ENCODE measurements around the gene SMPD3. TPM values are rescaled to one million over a fixed set of nuclear protein-coding genes. Genes with fewer than 3 reads are reported as not detected.

SMPD3 gene
- total RNA-seq, 1 experiment from 2014 or later: 2.4 TPM

- Mint-ChIP-seq H3K4me3 (ENCODE audit: unreplicated experiment) (peak overlapping the region; percentile 63), H3K36me3 (ENCODE audit: insufficient read depth, unreplicated experiment) (peaks cover 90% of the 10 kb centered on the region), H3K4me1 (ENCODE audit: low read depth, unreplicated experiment) (peaks cover 36% of the 10 kb centered on the region), H3K9me3 (ENCODE audit: unreplicated experiment) (no peaks in the 10 kb centered on the region), H3K27ac (ENCODE audit: unreplicated experiment) (peak overlapping the region; percentile 92), H3K27me3 (ENCODE audit: insufficient read depth, unreplicated experiment) (no peaks in the 10 kb centered on the region)
- BruUV-seq (replicated peaks): no TSS peak
- no peak overlapping the region for H3K4me3 ChIP-seq (ENCODE audit: low read depth, low read length)
- peaks cover 2% of the 10 kb centered on the region for H3K36me3 ChIP-seq (ENCODE audit: control insufficient read depth, insufficient read depth, low read length)
- peaks cover 59% of the 10 kb centered on the region for H3K4me1 ChIP-seq
- H3K9me3 ChIP-seq: no peaks in the 10 kb centered on the region
- ChIA-PET POLR2A (interaction anchor here (0.6 to 1.9 kb wide), 3 partner anchors 22 to 96 kb away, joined by 3 to 20 read pairs (median 8); partner anchors contain the start of genes PRMT7, SLC7A6 and SLC7A6OS), CTCF (interaction anchor here (0.8 to 1.9 kb wide), 8 partner anchors 22 to 116 kb away, joined by 3 to 23 read pairs (median 4); partner anchors contain the start of genes PRMT7, SLC7A6, SLC7A6OS and SMPD3)
- TF ChIP-seq CTCF (IDR thresholded peaks at IDR 0.05; ENCODE audit: insufficient read depth in 1 of 2, low read depth in 1 of 2, low read length in 1 of 2, severe bottlenecking in 1 of 2, unreplicated experiment in 1 of 2): no peak
- DNase-seq: peak; percentile 71 to 85
- intact Hi-C loops (cut with micrococcal nuclease; ENCODE audit: unreplicated experiment): no loop called here
- H3K27me3 ChIP-seq (replicated peaks; ENCODE audit: control insufficient read depth, insufficient read depth, low read length): no peaks in the 10 kb centered on the region
Measured at GRCh38 chr16:68332411-68333121, 115.7 kb downstream of the SMPD3 start.

- Mint-ChIP-seq H3K27ac (ENCODE audit: unreplicated experiment) (peak overlapping the region; percentile 92), H3K36me3 (ENCODE audit: insufficient read depth, unreplicated experiment) (peaks cover 89% of the 10 kb centered on the region), H3K4me1 (ENCODE audit: low read depth, unreplicated experiment) (peaks cover 42% of the 10 kb centered on the region), H3K9me3 (ENCODE audit: unreplicated experiment) (no peaks in the 10 kb centered on the region), H3K4me3 (ENCODE audit: unreplicated experiment) (peak overlapping the region; percentile 63), H3K27me3 (ENCODE audit: insufficient read depth, unreplicated experiment) (no peaks in the 10 kb centered on the region)
- POLR2A ChIA-PET: interaction anchor here (0.5 to 1.9 kb wide), 5 partner anchors 21 to 267 kb away, joined by 3 to 20 read pairs (median 4); partner anchors contain the start of genes PRMT7, SLC7A6 and SLC7A6OS
- Histone ChIP-seq H3K36me3 (ENCODE audit: control insufficient read depth, insufficient read depth, low read length) (no peaks in the 10 kb centered on the region; the same call in none of the 2 replicates), H3K27me3 (replicated peaks; ENCODE audit: control insufficient read depth, insufficient read depth, low read length) (no peaks in the 10 kb centered on the region), H3K4me3 (ENCODE audit: low read depth, low read length) (no peak overlapping the region), H3K4me1 (peaks cover 65% of the 10 kb centered on the region), H3K9me3 (no peaks in the 10 kb centered on the region)
- BruUV-seq (replicated peaks): no TSS peak
- DNase-seq: no peak
- CTCF ChIA-PET: interaction anchor here (0.8 to 1.9 kb wide), 9 partner anchors 21 to 116 kb away, joined by 3 to 23 read pairs (median 4); partner anchors contain the start of genes PRMT7, SLC7A6, SLC7A6OS and SMPD3
- intact Hi-C loops (cut with micrococcal nuclease; ENCODE audit: unreplicated experiment): no loop called here
- no peak for TF ChIP-seq CTCF (IDR thresholded peaks at IDR 0.05; ENCODE audit: insufficient read depth in 1 of 2, low read depth in 1 of 2, low read length in 1 of 2, severe bottlenecking in 1 of 2, unreplicated experiment in 1 of 2)
Measured at GRCh38 chr16:68331879-68332410, 116.4 kb downstream of the SMPD3 start.

GRCh38 chr16:68328860-68329390 is 119.4 kb downstream of the SMPD3 start:
- H3K9me3 ChIP-seq: no peaks in the 10 kb centered on the region
- Mint-ChIP-seq H3K36me3 (ENCODE audit: insufficient read depth, unreplicated experiment) (peaks cover 86% of the 10 kb centered on the region), H3K27ac (ENCODE audit: unreplicated experiment) (peak overlapping the region; percentile 96), H3K9me3 (ENCODE audit: unreplicated experiment) (no peaks in the 10 kb centered on the region), H3K4me3 (ENCODE audit: unreplicated experiment) (peak overlapping the region; percentile 65), H3K27me3 (ENCODE audit: insufficient read depth, unreplicated experiment) (no peaks in the 10 kb centered on the region), H3K4me1 (ENCODE audit: low read depth, unreplicated experiment) (peaks cover 46% of the 10 kb centered on the region)
- BruUV-seq (replicated peaks): no TSS peak
- intact Hi-C loops (cut with micrococcal nuclease; ENCODE audit: unreplicated experiment): loop anchor here (1.0 to 5.0 kb wide), 8 partner anchors 19 to 262 kb away; partner anchors contain the start of genes NFATC3 and SLC7A6OS
- no peaks in the 10 kb centered on the region for H3K27me3 ChIP-seq (replicated peaks; ENCODE audit: control insufficient read depth, insufficient read depth, low read length)
- peaks cover 84% of the 10 kb centered on the region for H3K4me1 ChIP-seq
- H3K4me3 ChIP-seq (ENCODE audit: low read depth, low read length): no peak overlapping the region
- POLR2A ChIA-PET: interaction anchor here (0.5 to 4.1 kb wide), 12 partner anchors 13 to 394 kb away, joined by 3 to 56 read pairs (median 4); partner anchors contain the start of genes ESRP2, PRMT7, SLC7A6 and SLC7A6OS
- no peak for TF ChIP-seq CTCF (IDR thresholded peaks at IDR 0.05; ENCODE audit: insufficient read depth in 1 of 2, low read depth in 1 of 2, low read length in 1 of 2, severe bottlenecking in 1 of 2, unreplicated experiment in 1 of 2)
- H3K36me3 ChIP-seq (ENCODE audit: control insufficient read depth, insufficient read depth, low read length): no peaks in the 10 kb centered on the region
- CTCF ChIA-PET: interaction anchor here (0.6 to 4.1 kb wide), 14 partner anchors 18 to 408 kb away, joined by 3 to 98 read pairs (median 6); partner anchors contain the start of genes CDH1, DPEP2NB, ESRP2 and PLA2G15
- DNase-seq: peak; percentile 85 to 87

All from Caco-2 (cell line).